Neuronal stem cell (in vitro differentiated cells): ENCODE measurements around the gene DDX47.

Source experiments
- DNase-seq: peaks from one replicate; pipeline ENCODE4 v3.0.0-alpha.2; 2013; ENCODE audit warnings: low spot score
- H2AFZ ChIP-seq: one replicate; pipeline ENCODE4 v1.6.1; 2013; ENCODE audit warnings: mild to moderate bottlenecking, low read length, inconsistent platforms
- H2AK5ac ChIP-seq: 2 replicates; pipeline ENCODE4 v1.6.1; 2013; ENCODE audit warnings: low read depth, mild to moderate bottlenecking, inconsistent platforms, low read length, moderate library complexity, mixed read lengths
- H2BK120ac ChIP-seq: 2 replicates; pipeline ENCODE4 v1.6.1; 2013; ENCODE audit warnings: low read depth, mild to moderate bottlenecking, inconsistent platforms, low read length, moderate library complexity, mixed read lengths
- H2BK12ac ChIP-seq: one replicate; pipeline ENCODE4 v1.6.1; 2013; ENCODE audit warnings: low read length, inconsistent platforms
- H2BK15ac ChIP-seq: 2 replicates; pipeline ENCODE4 v1.6.1; 2013; ENCODE audit warnings: mild to moderate bottlenecking, low read length, inconsistent platforms, mixed read lengths
- H2BK5ac ChIP-seq: one replicate; pipeline ENCODE4 v1.6.1; 2013; ENCODE audit warnings: inconsistent platforms, mild to moderate bottlenecking, low read length, moderate library complexity
- H3K14ac ChIP-seq: one replicate; pipeline ENCODE4 v1.6.1; 2013; ENCODE audit warnings: low read length, inconsistent platforms
- H3K18ac ChIP-seq: 2 replicates; pipeline ENCODE4 v1.6.1; 2013; ENCODE audit warnings: low read length, inconsistent platforms
- H3K23ac ChIP-seq: 2 replicates; pipeline ENCODE4 v1.6.1; 2013; ENCODE audit warnings: low read depth, mild to moderate bottlenecking, mixed read lengths, low read length, inconsistent platforms; ENCODE audit not compliant: poor library complexity
- H3K27ac ChIP-seq: replicated peaks from 3 replicates; pipeline ENCODE4 v1.5.1; 2013; ENCODE audit warnings: low read length, inconsistent platforms
- H3K27me3 ChIP-seq, 3 experiments: 2 replicates each; pipeline ENCODE4 v1.6.1; 2013; ENCODE audit warnings: low read length in 3 of 3, mild to moderate bottlenecking in 2 of 3, inconsistent platforms in 1 of 3, low read depth in 1 of 3, mixed read lengths in 1 of 3, moderate library complexity in 1 of 3; ENCODE audit not compliant: control insufficient read depth in 3 of 3, insufficient read depth in 3 of 3
- H3K36me3 ChIP-seq, 2 donors: replicated peaks in 1 of 2; 2 replicates each; pipeline ENCODE4 v1.6.1; 2013; ENCODE audit warnings: low read length in 2 of 2; ENCODE audit not compliant: control insufficient read depth in 2 of 2, insufficient read depth in 2 of 2
- H3K4ac ChIP-seq: 2 replicates; pipeline ENCODE4 v1.6.1; 2013; ENCODE audit warnings: inconsistent platforms, mild to moderate bottlenecking, low read length, moderate library complexity
- H3K4me1 ChIP-seq, 2 donors: 1 replicate in 1 of 2; 2 replicates in 1 of 2; pipeline ENCODE4 v1.6.1; 2013; ENCODE audit warnings: low read length in 2 of 2, low read depth in 1 of 2; ENCODE audit not compliant: control insufficient read depth in 2 of 2, insufficient read depth in 1 of 2
- H3K4me2 ChIP-seq: one replicate; pipeline ENCODE4 v1.6.1; 2013; ENCODE audit warnings: mild to moderate bottlenecking, low read length, inconsistent platforms; ENCODE audit not compliant: insufficient read depth, poor library complexity, severe bottlenecking
- H3K4me3 ChIP-seq, 2 donors: 2 replicates each; pipeline ENCODE4 v1.5.1; 2013; ENCODE audit warnings: low read length in 2 of 2, mild to moderate bottlenecking in 2 of 2, inconsistent platforms in 1 of 2, moderate library complexity in 1 of 2
- H3K79me1 ChIP-seq: one replicate; pipeline ENCODE4 v1.6.1; 2013; ENCODE audit warnings: low read depth, mild to moderate bottlenecking, inconsistent platforms, low read length, moderate library complexity
- H3K9ac ChIP-seq: one replicate; pipeline ENCODE4 v1.6.1; 2013; ENCODE audit warnings: mild to moderate bottlenecking, low read depth, low read length, inconsistent platforms; ENCODE audit not compliant: poor library complexity
- H3K9me3 ChIP-seq, 2 donors: replicated peaks in 1 of 2; 2 replicates each; pipeline versions ENCODE3 to v1.6.1; 2013; ENCODE audit warnings: low read length in 2 of 2, mild to moderate bottlenecking in 2 of 2, inconsistent platforms in 1 of 2, low read depth in 1 of 2, mixed read lengths in 1 of 2, moderate library complexity in 1 of 2; ENCODE audit not compliant: control insufficient read depth in 2 of 2, insufficient read depth in 1 of 2
- H4K8ac ChIP-seq: one replicate; pipeline ENCODE4 v1.6.1; 2013; ENCODE audit warnings: low read depth, mild to moderate bottlenecking, inconsistent platforms, low read length, moderate library complexity
- H4K91ac ChIP-seq: one replicate; pipeline ENCODE4 v1.6.1; 2013; ENCODE audit warnings: low read length, low read depth, mild to moderate bottlenecking, inconsistent platforms; ENCODE audit not compliant: poor library complexity
- WGBS, 2 donors: extraction: QIAGEN DNeasy Blood & Tissue Kit; methylation state at CpG; one replicate each; pipeline ENCODE4 v1.1.7; 2013; ENCODE audit warnings: missing lambda C conversion rate in 2 of 2, mixed read lengths in 1 of 2; ENCODE audit not compliant: insufficient read length in 2 of 2, insufficient replicate concordance in 1 of 2; ENCODE audit errors: extremely low coverage in 2 of 2; 5-methylcytosine and 5-hydroxymethylcytosine counted together

Gene DDX47

GRCh38 chr12:12853435-12853834 is 40.3 kb downstream of the DDX47 start:
- H2BK15ac ChIP-seq: no peak overlapping the region
- no peaks in the 10 kb centered on the region for H3K4me1 ChIP-seq
- no peak overlapping the region for H2AK5ac ChIP-seq
- H3K14ac ChIP-seq: no peak overlapping the region
- no peak overlapping the region for H2AFZ ChIP-seq
- no peaks in the 10 kb centered on the region for H3K79me1 ChIP-seq
- WGBS, 2 donors: no CpG with 5 or more reads among the region's 3 CpGs
- H4K8ac ChIP-seq: no peak overlapping the region
- H3K9me3 ChIP-seq: peaks cover 0 to 4% of the 10 kb centered on the region in 2 donors
- H3K23ac ChIP-seq: no peak overlapping the region
- no peak overlapping the region for H2BK12ac ChIP-seq
- H2BK5ac ChIP-seq: no peak overlapping the region
- H2BK120ac ChIP-seq: no peak overlapping the region
- no peak overlapping the region for H3K4ac ChIP-seq
- no peak overlapping the region for H3K27ac ChIP-seq
- no peak overlapping the region for H3K18ac ChIP-seq
- no peak overlapping the region for H3K9ac ChIP-seq
- DNase-seq: no peak
- H3K27me3 ChIP-seq: no peaks in the 10 kb centered on the region
- H4K91ac ChIP-seq: no peak overlapping the region
- H3K36me3 ChIP-seq: no peaks in the 10 kb centered on the region
- H3K4me3 ChIP-seq: no peak overlapping the region
- H3K4me2 ChIP-seq: no peak overlapping the region

- H2AFZ ChIP-seq: no peak overlapping the region
- H3K14ac ChIP-seq: no peak overlapping the region
- no peak overlapping the region for H3K4ac ChIP-seq
- no CpG with 5 or more reads among the region's 1 CpG for WGBS, 2 donors
- peaks cover 0 to 2% of the 10 kb centered on the region in 2 donors for H3K9me3 ChIP-seq
- no peak overlapping the region for H2AK5ac ChIP-seq
- H3K27me3 ChIP-seq: no peaks in the 10 kb centered on the region
- no peaks in the 10 kb centered on the region for H3K4me1 ChIP-seq
- H3K4me2 ChIP-seq: no peak overlapping the region
- H3K79me1 ChIP-seq: no peaks in the 10 kb centered on the region
- H3K27ac ChIP-seq: no peak overlapping the region
- H2BK120ac ChIP-seq: no peak overlapping the region
- no peak overlapping the region for H3K9ac ChIP-seq
- no peak overlapping the region for H3K18ac ChIP-seq
- H3K36me3 ChIP-seq: peaks cover 0 to 8% of the 10 kb centered on the region in 2 donors
- no peak overlapping the region for H4K91ac ChIP-seq
- H2BK12ac ChIP-seq: no peak overlapping the region
- H3K23ac ChIP-seq: no peak overlapping the region
- H2BK5ac ChIP-seq: no peak overlapping the region
- H3K4me3 ChIP-seq: no peak overlapping the region
- no peak overlapping the region for H2BK15ac ChIP-seq
- no peak for DNase-seq
- no peak overlapping the region for H4K8ac ChIP-seq
Measured at GRCh38 chr12:12859690-12860089, 46.5 kb downstream of the DDX47 start.

DNA sequence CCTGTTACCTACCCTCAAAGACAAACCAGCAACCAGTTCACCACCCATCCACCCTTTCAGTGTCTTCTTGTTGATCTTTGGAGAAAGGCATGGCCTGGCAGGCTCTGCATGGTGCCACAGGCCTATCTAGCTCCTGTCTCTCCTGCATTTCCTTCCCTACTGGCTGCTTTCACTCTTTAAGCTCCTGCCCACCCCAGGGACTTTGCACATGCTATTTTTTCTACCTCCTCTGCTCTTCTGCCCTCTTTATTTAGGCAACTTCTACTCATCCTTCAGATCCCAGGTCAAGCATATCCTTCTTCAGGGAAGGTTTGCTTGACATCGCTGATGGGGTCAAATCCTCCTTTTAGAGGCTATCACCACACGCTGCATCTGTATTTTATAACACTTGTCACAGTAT is 51.1 kb downstream of the DDX47 start:
- no peak overlapping the region for H4K91ac ChIP-seq
- no peaks in the 10 kb centered on the region for H3K27me3 ChIP-seq
- peaks cover 0 to 7% of the 10 kb centered on the region in 2 donors for H3K36me3 ChIP-seq
- H3K9me3 ChIP-seq: peaks cover 0 to 2% of the 10 kb centered on the region in 2 donors
- H3K18ac ChIP-seq: no peak overlapping the region
- no peak overlapping the region for H3K4ac ChIP-seq
- H4K8ac ChIP-seq: no peak overlapping the region
- H3K27ac ChIP-seq: no peak overlapping the region
- H2AK5ac ChIP-seq: no peak overlapping the region
- H3K14ac ChIP-seq: no peak overlapping the region
- WGBS, 2 donors: no CpG with 5 or more reads among the region's 2 CpGs
- no peaks in the 10 kb centered on the region for H3K79me1 ChIP-seq
- no peak overlapping the region for H3K23ac ChIP-seq
- DNase-seq: no peak
- H3K4me3 ChIP-seq: no peak overlapping the region
- H2BK12ac ChIP-seq: no peak overlapping the region
- no peak overlapping the region for H2BK5ac ChIP-seq
- H3K4me2 ChIP-seq: no peak overlapping the region
- no peak overlapping the region for H2AFZ ChIP-seq
- H3K9ac ChIP-seq: no peak overlapping the region
- H2BK15ac ChIP-seq: no peak overlapping the region
- H2BK120ac ChIP-seq: no peak overlapping the region
- no peaks in the 10 kb centered on the region for H3K4me1 ChIP-seq

- Histone ChIP-seq H3K27ac (no peak overlapping the region), H3K23ac (no peak overlapping the region), H3K14ac (no peak overlapping the region), H3K4me1 (peaks cover 0 to 2% of the 10 kb centered on the region in 2 donors), H3K9me3 (peaks cover 0 to 2% of the 10 kb centered on the region in 2 donors), H3K9ac (no peak overlapping the region), H2BK15ac (no peak overlapping the region), H2BK12ac (no peak overlapping the region), H3K36me3 (no peaks in the 10 kb centered on the region), H2AK5ac (no peak overlapping the region), H3K4me2 (no peak overlapping the region), H3K18ac (no peak overlapping the region), H2AFZ (no peak overlapping the region), H2BK120ac (no peak overlapping the region), H4K91ac (no peak overlapping the region), H2BK5ac (no peak overlapping the region), H4K8ac (no peak overlapping the region), H3K4me3 (no peak overlapping the region), H3K4ac (no peak overlapping the region), H3K79me1 (no peaks in the 10 kb centered on the region), H3K27me3 (no peaks in the 10 kb centered on the region)
- DNase-seq: no peak
- no CpG with 5 or more reads among the region's 3 CpGs for WGBS, 2 donors
Measured at GRCh38 chr12:12868477-12869235, 55.5 kb downstream of the DDX47 start.
